Mammary epithelial cell (primary cell): ENCODE measurements around the gene TLE2.

ENCODE experiments used
- EZH2 ChIP-seq: IDR thresholded peaks from 2 replicates; pipeline ENCODE4 v1.6.1; 2012; ENCODE audit warnings: low read length, inconsistent platforms, borderline replicate concordance
- TF ChIP-seq, protein P1 (sequence below), 2 donors: IDR thresholded peaks in 1 of 2; conservative IDR thresholded peaks in 1 of 2; 2 replicates each; pipeline ENCODE4 v1.5.1; 2011 to 2012; ENCODE audit warnings: inconsistent platforms in 2 of 2, low read length in 2 of 2, mild to moderate bottlenecking in 2 of 2, control low read depth in 1 of 2, low read depth in 1 of 2; ENCODE audit not compliant: insufficient read depth in 1 of 2; ENCODE audit errors: extremely low read depth in 1 of 2

DNA sequence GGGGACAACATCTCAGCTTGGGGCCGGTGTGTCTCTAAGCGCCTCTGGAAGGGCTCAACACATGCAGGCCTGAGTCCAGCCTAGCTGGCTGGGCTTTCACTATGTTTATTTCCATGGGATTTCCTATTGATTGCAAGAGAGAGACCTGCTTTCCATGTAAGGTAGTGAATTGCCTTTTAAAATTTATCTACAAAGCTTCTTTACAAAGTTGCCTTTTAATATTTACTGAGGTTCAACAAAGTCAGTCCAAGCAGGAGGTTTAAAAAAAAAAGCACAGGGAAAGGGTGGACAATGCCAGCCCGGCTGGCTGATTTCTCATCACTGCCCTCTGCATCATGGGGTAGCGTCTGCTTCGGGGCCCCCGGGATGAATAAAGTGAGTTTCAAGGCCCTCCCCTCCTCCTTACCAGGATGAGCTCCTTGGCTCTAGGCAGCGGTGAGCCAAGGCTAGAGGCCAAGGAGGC lies 15.8 kb downstream of the TLE2 start:
- no peak for TF ChIP-seq EZH2
- TF ChIP-seq, protein P1, sequence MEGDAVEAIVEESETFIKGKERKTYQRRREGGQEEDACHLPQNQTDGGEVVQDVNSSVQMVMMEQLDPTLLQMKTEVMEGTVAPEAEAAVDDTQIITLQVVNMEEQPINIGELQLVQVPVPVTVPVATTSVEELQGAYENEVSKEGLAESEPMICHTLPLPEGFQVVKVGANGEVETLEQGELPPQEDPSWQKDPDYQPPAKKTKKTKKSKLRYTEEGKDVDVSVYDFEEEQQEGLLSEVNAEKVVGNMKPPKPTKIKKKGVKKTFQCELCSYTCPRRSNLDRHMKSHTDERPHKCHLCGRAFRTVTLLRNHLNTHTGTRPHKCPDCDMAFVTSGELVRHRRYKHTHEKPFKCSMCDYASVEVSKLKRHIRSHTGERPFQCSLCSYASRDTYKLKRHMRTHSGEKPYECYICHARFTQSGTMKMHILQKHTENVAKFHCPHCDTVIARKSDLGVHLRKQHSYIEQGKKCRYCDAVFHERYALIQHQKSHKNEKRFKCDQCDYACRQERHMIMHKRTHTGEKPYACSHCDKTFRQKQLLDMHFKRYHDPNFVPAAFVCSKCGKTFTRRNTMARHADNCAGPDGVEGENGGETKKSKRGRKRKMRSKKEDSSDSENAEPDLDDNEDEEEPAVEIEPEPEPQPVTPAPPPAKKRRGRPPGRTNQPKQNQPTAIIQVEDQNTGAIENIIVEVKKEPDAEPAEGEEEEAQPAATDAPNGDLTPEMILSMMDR (conservative IDR thresholded peaks at IDR 0.05 in 1 of 2, IDR thresholded peaks at IDR 0.05 in 1 of 2; ENCODE audit: extremely low read depth in 1 of 2, insufficient read depth in 1 of 2, low read depth in 1 of 2, low read length in 2 of 2): no peak
